IPS-11a (cell line): Measurements from ENCODE around the gene TANC1.

Experiments used
- H3K4me3 ChIP-seq: one replicate; pipeline ENCODE4 v1.5.1; 2013; ENCODE audit warnings: low read depth, low read length, control low read depth

TANC1 gene

GRCh38 chr2:158993721-158994587, 25.5 kb downstream of the TANC1 start:
- no peak overlapping the region for H3K4me3 ChIP-seq

GRCh38 chr2:158994920-158995676, 26.7 kb downstream of the TANC1 start:
- no peak overlapping the region for H3K4me3 ChIP-seq

DNA sequence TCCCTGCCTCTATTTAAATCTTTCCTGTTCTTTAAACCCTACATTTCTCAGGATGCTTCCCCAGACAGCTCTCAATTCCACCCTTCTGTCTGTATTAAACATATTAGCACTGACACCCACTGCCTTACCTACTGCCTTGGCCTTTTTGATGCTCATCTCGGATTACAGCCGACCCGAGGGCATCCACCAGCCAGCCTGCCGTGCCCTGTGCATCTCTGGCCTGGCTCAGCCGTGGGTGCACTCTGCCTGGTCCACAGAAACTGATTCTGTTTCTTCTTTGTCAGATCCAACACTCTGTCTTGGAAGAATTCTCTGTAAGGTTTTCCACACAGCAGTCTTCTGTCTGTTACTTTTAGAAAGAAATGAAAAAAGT, 27.2 kb downstream of the TANC1 start:
- H3K4me3 ChIP-seq: no peak overlapping the region

DNA sequence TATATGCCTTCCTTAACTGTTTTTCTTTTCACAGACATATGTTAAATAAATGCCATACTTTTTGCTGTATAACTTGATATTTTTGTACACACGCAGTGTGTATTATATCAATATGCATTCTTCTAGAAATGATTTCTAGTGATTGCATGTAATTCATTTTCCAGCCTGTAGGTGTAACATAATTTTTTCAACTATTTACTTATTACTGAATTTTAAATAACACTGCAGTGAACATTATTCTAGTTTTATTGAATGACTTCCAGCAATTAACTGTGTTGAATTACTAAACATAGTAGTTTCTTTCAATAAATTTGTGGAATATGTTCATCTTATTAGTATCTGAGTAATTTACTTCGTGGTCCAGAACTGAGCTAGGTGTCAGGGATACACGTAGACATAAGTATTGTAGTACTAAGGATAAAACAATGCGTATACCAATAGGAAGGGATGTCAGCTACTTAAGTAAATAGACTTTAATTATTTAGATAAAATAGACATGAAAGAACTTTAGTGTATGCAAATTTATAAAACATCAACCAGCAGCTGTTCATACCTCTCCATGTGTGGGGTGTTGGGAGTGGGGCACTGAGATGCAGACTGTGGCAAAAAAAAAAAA, 28.0 kb downstream of the TANC1 start:
- no peak overlapping the region for H3K4me3 ChIP-seq

DNA sequence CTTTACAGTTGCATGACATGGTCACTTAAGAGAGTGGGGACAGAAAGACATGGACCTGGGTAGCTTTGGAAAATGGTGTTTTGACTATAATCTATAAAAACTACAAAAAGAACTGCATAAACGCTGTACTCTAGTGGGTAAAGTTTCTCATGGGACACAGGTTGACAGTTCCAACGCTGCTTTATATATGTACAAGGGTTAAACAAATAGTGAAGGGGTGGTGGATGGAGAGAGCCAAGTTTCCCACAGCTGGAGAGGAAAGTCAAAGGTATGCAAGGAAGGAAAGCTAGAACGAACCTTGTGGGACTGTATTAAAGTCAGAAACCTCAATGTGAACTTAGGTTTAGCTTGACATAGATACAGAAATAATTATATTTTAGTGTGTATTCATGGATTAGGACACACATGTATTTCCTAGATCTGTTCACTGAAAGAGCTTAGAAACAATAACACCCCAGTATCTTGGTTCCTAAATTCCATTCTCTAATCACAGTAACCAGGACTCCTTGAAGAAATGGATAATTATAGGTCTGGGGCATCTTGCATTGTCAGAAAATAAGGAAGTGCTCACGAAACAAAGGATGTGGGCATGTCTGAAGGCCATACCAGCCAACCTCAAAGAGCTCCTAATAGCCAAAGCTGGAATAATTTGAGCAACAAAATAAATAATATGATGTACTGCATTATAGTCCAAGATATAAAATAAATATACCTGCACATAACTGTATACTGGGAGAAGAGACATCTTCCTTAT, 28.8 kb downstream of the TANC1 start:
- H3K4me3 ChIP-seq: no peak overlapping the region

DNA sequence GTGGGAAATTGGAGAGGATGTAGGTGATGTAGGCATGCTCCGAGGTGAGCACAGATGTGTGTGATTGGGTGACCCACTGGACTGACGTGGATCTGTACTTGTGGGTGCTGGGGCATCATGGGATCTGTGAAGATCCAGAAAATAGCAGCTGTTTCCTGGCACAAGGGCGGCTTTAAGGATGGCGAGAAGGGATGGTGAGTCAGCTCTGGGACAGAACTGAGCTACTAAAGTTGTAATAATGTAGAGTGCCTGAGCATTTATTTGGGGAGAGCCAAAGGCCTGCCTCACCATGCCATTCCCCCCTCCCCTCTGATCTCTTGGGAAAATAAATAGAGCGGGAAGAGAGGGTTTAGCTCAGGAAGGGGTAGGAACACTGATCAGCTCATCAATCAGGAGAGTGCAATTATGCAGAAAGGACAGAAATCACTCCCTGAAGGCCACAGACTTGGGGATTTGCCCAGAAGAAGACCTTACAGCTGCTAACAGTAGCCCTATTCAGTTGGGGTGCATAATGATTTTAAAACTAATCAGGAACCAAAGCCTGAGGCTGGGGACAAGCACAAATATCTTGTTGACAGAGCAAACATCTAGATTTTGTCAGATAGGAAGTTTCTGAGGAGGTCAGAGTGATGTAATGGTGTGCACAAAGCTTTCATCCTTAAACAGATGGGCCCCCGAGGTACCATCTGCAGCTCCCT, 30.3 kb downstream of the TANC1 start:
- no peak overlapping the region for H3K4me3 ChIP-seq

GRCh38 chr2:158999458-158999857, 31.0 kb downstream of the TANC1 start:
- H3K4me3 ChIP-seq: no peak overlapping the region

GRCh38 chr2:159000072-159000471, 31.6 kb downstream of the TANC1 start:
- no peak overlapping the region for H3K4me3 ChIP-seq

- H3K4me3 ChIP-seq: no peak overlapping the region
Measured at GRCh38 chr2:159002462-159003111, 34.1 kb downstream of the TANC1 start.

- H3K4me3 ChIP-seq: no peak overlapping the region
Measured at GRCh38 chr2:159003555-159003954, 35.1 kb downstream of the TANC1 start.

- no peak overlapping the region for H3K4me3 ChIP-seq
Measured at GRCh38 chr2:159004849-159005248, 36.4 kb downstream of the TANC1 start.

GRCh38 chr2:159009940-159010339, 41.5 kb downstream of the TANC1 start:
- H3K4me3 ChIP-seq: no peak overlapping the region

DNA sequence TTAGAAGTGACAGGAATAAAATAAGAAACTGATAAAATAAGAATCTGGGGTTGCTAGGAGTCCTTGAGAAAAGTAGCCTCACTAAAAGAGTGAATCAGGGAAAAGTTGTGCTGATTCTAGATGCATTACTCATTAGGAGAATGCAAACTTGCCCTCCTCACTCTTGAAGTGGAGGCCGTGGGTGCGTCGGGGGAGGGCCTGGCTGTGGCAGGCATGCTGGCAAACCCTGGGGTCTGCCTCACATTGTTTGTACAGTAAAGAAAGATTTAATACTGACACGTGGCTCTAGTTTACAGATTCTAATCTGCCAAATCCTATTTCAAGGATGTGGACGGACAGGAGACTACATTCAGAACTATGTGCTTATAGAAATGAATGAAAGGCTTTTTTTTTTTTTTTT, 41.9 kb downstream of the TANC1 start:
- H3K4me3 ChIP-seq: no peak overlapping the region

DNA sequence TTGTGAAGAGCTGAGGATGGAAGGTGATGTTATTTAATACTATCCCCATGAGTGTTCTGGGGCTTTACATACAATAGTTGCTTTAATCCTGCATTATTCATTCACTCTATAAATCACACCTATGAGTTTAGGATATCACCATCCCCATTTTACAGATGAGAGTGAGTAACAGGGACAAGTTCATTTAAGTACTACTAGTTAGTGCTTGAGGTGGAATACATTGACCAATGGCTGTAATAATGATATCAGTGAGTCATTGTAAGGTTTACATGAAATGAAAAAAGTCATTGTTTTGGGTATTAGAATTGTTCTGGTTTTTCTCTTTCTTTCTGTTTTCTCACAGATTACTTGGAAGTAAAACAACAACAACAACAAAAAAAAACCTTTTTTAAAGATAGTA, 42.5 kb downstream of the TANC1 start:
- H3K4me3 ChIP-seq: no peak overlapping the region

- H3K4me3 ChIP-seq: no peak overlapping the region
Measured at GRCh38 chr2:159012142-159012541, 43.7 kb downstream of the TANC1 start.

GRCh38 chr2:159013103-159013502, 44.7 kb downstream of the TANC1 start:
- H3K4me3 ChIP-seq: no peak overlapping the region

DNA sequence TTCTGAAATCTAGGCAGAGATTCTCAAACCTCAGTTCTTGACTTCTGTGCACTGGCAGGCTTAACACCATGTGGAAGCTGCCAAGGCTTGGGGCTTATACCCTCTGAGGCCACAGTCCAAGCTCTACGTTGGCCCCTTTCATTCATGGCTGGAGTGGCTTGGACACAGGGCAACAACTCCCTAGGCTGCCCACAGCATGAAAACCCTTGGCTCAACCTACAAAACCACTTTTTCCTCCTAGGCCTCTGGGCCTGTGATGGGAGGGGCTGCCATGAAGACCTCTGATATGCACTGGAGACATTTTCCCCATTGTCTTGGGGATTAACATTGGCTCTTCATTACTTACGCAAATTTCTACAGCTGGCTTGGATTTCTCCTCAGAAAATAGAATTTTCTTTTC, 46.7 kb downstream of the TANC1 start:
- no peak overlapping the region for H3K4me3 ChIP-seq

DNA sequence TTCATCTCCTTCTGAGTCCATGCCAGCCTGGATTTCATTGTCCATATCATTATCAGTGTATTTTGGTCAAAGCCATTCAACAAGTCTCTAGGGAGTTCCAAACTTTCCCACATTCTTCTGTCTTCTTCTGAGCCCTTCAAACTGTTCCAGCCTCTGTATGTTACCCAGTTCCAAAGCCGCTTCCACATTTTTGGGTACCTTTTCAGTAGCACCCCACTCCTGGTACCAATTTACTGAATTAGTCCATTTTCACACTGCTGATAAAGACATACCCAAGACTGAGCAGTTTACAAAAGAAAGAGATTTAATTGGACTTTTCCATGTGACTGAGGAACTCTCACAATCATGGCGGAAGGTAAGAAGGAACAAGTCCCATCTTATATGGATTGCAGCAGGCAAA, 47.4 kb downstream of the TANC1 start:
- H3K4me3 ChIP-seq: no peak overlapping the region

- H3K4me3 ChIP-seq: no peak overlapping the region
Measured at GRCh38 chr2:159017837-159018236, 49.4 kb downstream of the TANC1 start.

- no peak overlapping the region for H3K4me3 ChIP-seq
Measured at GRCh38 chr2:159019021-159019420, 50.6 kb downstream of the TANC1 start.
